AG04449 (cell line): ENCODE results near the gene AGAP5.

Source experiments
- CTCF ChIA-PET: fragments of 350-600 bp; formaldehyde crosslinking; extraction: SDS; loops from one replicate; lab custom pipeline; 2021; ENCODE audit warnings: antibody characterized with exemption; lab: Yijun Ruan, JAX
- POLR2A ChIA-PET: fragments of 400-600, 350-600 bp; formaldehyde crosslinking; extraction: SDS; loops from one replicate; lab custom pipeline; 2020; ENCODE audit warnings: antibody characterized with exemption, inconsistent platforms; lab: Yijun Ruan, JAX
- DNase-seq: peaks from one replicate; pipeline ENCODE4 v3.0.0-alpha.2; 2010; ENCODE audit warnings: low read depth, low spot score
- H3K4me3 ChIP-seq: 2 replicates; pipeline ENCODE4 v1.5.1; 2011; ENCODE audit warnings: low read depth, mild to moderate bottlenecking, control low read depth, low read length
- TF ChIP-seq, protein P1 (sequence below): IDR thresholded peaks from one replicate; pipeline ENCODE4 v1.5.1; 2011; ENCODE audit warnings: mild to moderate bottlenecking, moderate library complexity, low read length, control low read depth, inconsistent platforms; ENCODE audit not compliant: insufficient read depth; ENCODE audit errors: missing control alignments

AGAP5 gene

DNA sequence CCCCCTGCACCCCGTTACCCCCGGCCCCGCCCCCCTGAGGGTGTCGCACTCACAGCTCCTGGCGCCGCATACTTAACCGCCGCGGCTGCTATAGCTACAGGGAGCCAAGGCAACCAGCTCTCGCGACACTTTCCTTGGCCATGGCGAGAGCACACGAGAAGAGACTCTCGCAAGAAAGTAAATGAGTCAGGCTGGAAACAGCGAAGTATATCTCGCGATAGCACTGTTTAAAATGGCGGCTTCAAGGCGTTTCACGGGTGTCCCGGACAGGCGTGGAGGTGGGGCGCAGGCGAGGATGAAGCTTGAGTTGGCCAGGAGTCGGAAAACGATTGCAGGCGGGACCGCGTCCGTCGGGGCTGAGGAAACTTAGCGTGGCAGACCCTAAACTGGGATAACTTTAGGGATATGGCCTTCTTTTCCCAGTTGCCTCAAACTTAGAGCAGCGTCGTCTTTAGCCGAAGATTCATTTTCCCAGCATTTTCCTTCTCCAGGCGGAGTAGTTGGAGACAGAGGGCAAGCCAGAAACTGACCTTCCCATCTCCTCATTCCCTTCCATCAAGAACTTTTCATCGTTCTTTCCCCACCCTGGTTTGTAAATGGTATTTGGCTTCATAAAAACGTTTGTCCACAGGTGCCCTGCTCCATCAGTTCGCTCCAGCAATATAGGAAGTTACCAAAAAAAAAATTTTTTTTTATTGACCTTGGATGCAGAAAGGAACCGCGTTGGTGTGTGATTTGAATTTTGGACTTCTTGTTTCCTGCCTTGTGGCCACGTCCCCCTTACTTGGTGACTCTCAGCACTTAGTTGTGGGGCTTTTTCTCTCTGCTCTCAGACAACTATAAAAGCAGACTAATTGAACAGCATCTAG, 71.8 kb downstream of the AGAP5 start:
- CTCF ChIA-PET: interaction anchor here (1.2 to 30.3 kb wide), 4 partner anchors 10 to 97 kb away, joined by 3 to 560 read pairs (median 8); no protein-coding TSS in a partner anchor
- TF ChIP-seq, protein P1, sequence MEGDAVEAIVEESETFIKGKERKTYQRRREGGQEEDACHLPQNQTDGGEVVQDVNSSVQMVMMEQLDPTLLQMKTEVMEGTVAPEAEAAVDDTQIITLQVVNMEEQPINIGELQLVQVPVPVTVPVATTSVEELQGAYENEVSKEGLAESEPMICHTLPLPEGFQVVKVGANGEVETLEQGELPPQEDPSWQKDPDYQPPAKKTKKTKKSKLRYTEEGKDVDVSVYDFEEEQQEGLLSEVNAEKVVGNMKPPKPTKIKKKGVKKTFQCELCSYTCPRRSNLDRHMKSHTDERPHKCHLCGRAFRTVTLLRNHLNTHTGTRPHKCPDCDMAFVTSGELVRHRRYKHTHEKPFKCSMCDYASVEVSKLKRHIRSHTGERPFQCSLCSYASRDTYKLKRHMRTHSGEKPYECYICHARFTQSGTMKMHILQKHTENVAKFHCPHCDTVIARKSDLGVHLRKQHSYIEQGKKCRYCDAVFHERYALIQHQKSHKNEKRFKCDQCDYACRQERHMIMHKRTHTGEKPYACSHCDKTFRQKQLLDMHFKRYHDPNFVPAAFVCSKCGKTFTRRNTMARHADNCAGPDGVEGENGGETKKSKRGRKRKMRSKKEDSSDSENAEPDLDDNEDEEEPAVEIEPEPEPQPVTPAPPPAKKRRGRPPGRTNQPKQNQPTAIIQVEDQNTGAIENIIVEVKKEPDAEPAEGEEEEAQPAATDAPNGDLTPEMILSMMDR: no peak
- H3K4me3 ChIP-seq: peak overlapping the region; percentile 91
- DNase-seq: peak; percentile 82
- POLR2A ChIA-PET: interaction anchor here (0.6 to 1.0 kb wide), 5 partner anchors 8 to 131 kb away, joined by 3 to 4 read pairs (median 3); partner anchors contain the start of gene PPP3CB

DNA sequence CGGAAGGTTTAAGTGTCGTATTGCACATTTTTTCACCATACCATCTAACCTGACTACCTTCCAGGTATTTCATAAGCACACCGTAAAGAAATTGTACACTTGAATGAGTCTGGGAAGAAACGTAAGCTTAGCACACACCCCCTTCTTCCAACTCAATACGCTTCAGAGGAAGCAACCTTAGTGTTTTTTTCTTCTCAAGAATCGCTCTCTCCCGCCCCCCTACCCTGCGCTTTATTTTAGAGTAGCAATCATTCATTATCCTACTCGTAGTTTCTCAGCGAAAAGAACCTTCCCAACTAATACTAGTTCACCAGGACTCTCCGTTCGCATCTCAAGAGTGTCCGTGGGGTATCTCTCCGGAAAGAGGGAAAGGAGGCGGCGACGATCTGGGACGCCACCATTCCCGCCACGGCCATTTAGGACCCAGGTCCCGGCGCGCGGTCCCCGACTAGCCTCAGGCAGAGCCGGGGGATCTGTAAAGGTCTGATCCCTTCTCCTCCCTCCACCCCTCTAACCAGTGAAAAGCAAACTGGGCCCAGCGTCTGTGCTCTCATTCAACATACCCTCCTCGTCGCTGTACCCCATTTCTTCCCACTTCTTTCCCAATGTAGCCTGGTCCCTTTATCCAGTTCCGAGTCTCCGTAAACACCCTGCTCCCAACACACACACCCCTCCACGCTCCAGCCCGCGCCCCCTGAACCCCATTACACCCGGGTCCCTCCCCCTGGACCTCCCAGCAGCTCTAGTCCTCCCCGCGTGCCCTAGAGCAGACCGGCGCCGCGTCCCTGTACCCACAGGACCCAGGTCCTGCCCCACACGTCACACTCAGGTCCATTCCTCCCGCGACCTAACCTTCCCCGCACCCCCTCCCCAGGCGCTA, 72.7 kb downstream of the AGAP5 start:
- CTCF ChIA-PET: interaction anchor here (1.4 to 30.3 kb wide), 4 partner anchors 19 to 96 kb away, joined by 3 to 560 read pairs (median 8); no protein-coding TSS in a partner anchor
- no peak for DNase-seq
- POLR2A ChIA-PET: interaction anchor here (0.6 to 1.0 kb wide), 5 partner anchors 9 to 130 kb away, joined by 3 to 4 read pairs (median 3); partner anchors contain the start of gene PPP3CB
- TF ChIP-seq, protein P1: no peak
- H3K4me3 ChIP-seq: peak overlapping the region; percentile 91
